Omental fat pad (tissue), 4 donors: ENCODE data around the gene GAPDHS. TPM values are rescaled to one million over a fixed set of nuclear protein-coding genes. Genes with fewer than 3 reads are reported as not detected.

Experiments used
- ATAC-seq: fragments of 150-250 bp; one replicate; pipeline ENCODE4 v1.9.1; 2016; ENCODE audit warnings: mild to moderate bottlenecking, moderate library complexity; ENCODE audit not compliant: low FRiP score
- DNase-seq: peaks from one replicate; pipeline ENCODE4 v3.0.0-alpha.2; 2019; ENCODE audit warnings: low spot score
- CTCF ChIP-seq, 3 donors: fragments of 450-650 bp; IDR thresholded peaks; one replicate each; pipeline ENCODE4 v1.5.1; 2016 to 2017; ENCODE audit warnings: antibody characterized with exemption in 3 of 3, mild to moderate bottlenecking in 3 of 3, moderate library complexity in 2 of 3
- total RNA-seq, 4 donors: library from RNA; depleted of rRNA; stranded (reverse); fragments of >200 nt; gene quantifications; one replicate each; pipeline ENCODE4 v1.1.0, GENCODE V29; 2016

The GAPDHS gene
- total RNA-seq, 4 donors from 2014 or later = not detected

- DNase-seq = no peak
These were observed 36.1 kb downstream of the GAPDHS start for GRCh38 chr19:35569281-35569781.

GRCh38 chr19:35571406-35571965 is 38.2 kb downstream of the GAPDHS start:
- ATAC-seq = no peak
- no peak for DNase-seq
- TF ChIP-seq CTCF (IDR thresholded peaks at IDR 0.05) = no peak

More at GRCh38 chr19:35569281-35569781, 36.1 kb downstream of the GAPDHS start:
- TF ChIP-seq CTCF (IDR thresholded peaks at IDR 0.05) = no peak
- ATAC-seq = no peak

GRCh38 chr19:35577918-35578317 is 44.7 kb downstream of the GAPDHS start:
- no peak for TF ChIP-seq CTCF (IDR thresholded peaks at IDR 0.05)
- no peak for DNase-seq
- no peak for ATAC-seq

GRCh38 chr19:35578707-35579106 is 45.5 kb downstream of the GAPDHS start:
- ATAC-seq (no peak), DNase-seq (no peak)
- TF ChIP-seq CTCF (IDR thresholded peaks at IDR 0.05) = no peak

GRCh38 chr19:35582760-35583159 is 49.5 kb downstream of the GAPDHS start:
- DNase-seq (no peak), ATAC-seq (no peak)
- TF ChIP-seq CTCF (IDR thresholded peaks at IDR 0.05) = no peak

GRCh38 chr19:35585848-35586247 is 52.6 kb downstream of the GAPDHS start, which contains the start of gene PMIS2:
Gene PMIS2, plus strand, starts transcription at chr19:35586173. Its CDS starts 87 bp downstream, at chr19:35586260.
- ATAC-seq (no peak), DNase-seq (no peak)
- TF ChIP-seq CTCF (IDR thresholded peaks at IDR 0.05) = no peak

GRCh38 chr19:35587321-35587720 is 54.1 kb downstream of the GAPDHS start:
- no peak for TF ChIP-seq CTCF (IDR thresholded peaks at IDR 0.05)

More at GRCh38 chr19:35587321-35587720, 54.1 kb downstream of the GAPDHS start:
- no peak for DNase-seq
- no peak for ATAC-seq
